Measurements from ENCODE around the gene CAND2.
"Not testable (repeated sequence)": the region's sequence is repeated elsewhere in the genome, so short reads cannot be mapped to it uniquely, and the experiment has no call there.

The CAND2 gene

GRCh38 chr3:12861611-12862010, 65.1 kb downstream of the CAND2 start:
- DNase-seq (ENCODE audit: low read depth): no peak

GRCh38 chr3:12862387-12862786, 65.9 kb downstream of the CAND2 start:
- DNase-seq (ENCODE audit: low read depth): no peak

GRCh38 chr3:12865271-12865670, 68.8 kb downstream of the CAND2 start:
- DNase-seq (ENCODE audit: low read depth): no peak

- no peak for DNase-seq (ENCODE audit: low read depth)
Observed at GRCh38 chr3:12866836-12867235, 70.4 kb downstream of the CAND2 start.

GRCh38 chr3:12868039-12869034, 71.9 kb downstream of the CAND2 start:
- peak; percentile 21 for DNase-seq (ENCODE audit: low read depth)

GRCh38 chr3:12869035-12869621, 72.6 kb downstream of the CAND2 start:
- no peak for DNase-seq (ENCODE audit: low read depth)

- DNase-seq (ENCODE audit: low read depth): no peak
Observed at GRCh38 chr3:12870942-12871341, 74.5 kb downstream of the CAND2 start.

- DNase-seq (ENCODE audit: low read depth): no peak
Observed at GRCh38 chr3:12871404-12871983, 75.0 kb downstream of the CAND2 start.

- no peak for DNase-seq (ENCODE audit: low read depth)
Observed at GRCh38 chr3:12875857-12876836, 79.7 kb downstream of the CAND2 start.

GRCh38 chr3:12877040-12877439, 80.6 kb downstream of the CAND2 start:
- DNase-seq (ENCODE audit: low read depth): no peak

GRCh38 chr3:12878141-12878574, 81.7 kb downstream of the CAND2 start:
- DNase-seq (ENCODE audit: low read depth): no peak

GRCh38 chr3:12878758-12879157, 82.3 kb downstream of the CAND2 start:
- not testable (repeated sequence) for DNase-seq (ENCODE audit: low read depth)

GRCh38 chr3:12879191-12879815, 82.8 kb downstream of the CAND2 start:
- no peak for DNase-seq (ENCODE audit: low read depth)

GRCh38 chr3:12881858-12882257, 85.4 kb downstream of the CAND2 start:
- not testable (repeated sequence) for DNase-seq (ENCODE audit: low read depth)

GRCh38 chr3:12882336-12883310, 86.1 kb downstream of the CAND2 start:
- no peak for DNase-seq (ENCODE audit: low read depth)

- DNase-seq (ENCODE audit: low read depth): no peak
Observed at GRCh38 chr3:12884186-12884680, 87.8 kb downstream of the CAND2 start.

Measured in T-helper 22 cell (primary cell).